ENCODE data around the gene RBM15B. TPM values are rescaled to one million over a fixed set of nuclear protein-coding genes. Genes with fewer than 3 reads are reported as not detected.
A peak's percentile ranks its signal among the peaks of the same experiment; 100 is the strongest.

Gene RBM15B
- total and polyA plus RNA-seq, 12 donors = 3.6 to 17.1 (median 13.4) TPM

- no peak for TF ChIP-seq CTCF (IDR thresholded peaks at IDR 0.05)
- H3K27me3 ChIP-seq = no peaks in the 10 kb centered on the region
- DNase-seq = no peak
- no peaks in the 10 kb centered on the region for H3K9me3 ChIP-seq
- H3K4me3 ChIP-seq = peak overlapping the region; percentile 36 to 76 (median 68)
- H3K27ac ChIP-seq = peak overlapping the region in 9 of 10 donors; percentile 80 to 97 (median 91)
- ATAC-seq = peak in 1 of 8 donors; percentile 1
- peaks cover 0 to 84% (median 40%) of the 10 kb centered on the region in 9 donors for H3K36me3 ChIP-seq
- WGBS, 2 donors = 92 to 95% methylated on average over 42 of the region's 42 CpGs
- peaks cover 26 to 91% (median 85%) of the 10 kb centered on the region in 9 donors for H3K4me1 ChIP-seq
- intact Hi-C loops (cut with DNase I) = loop anchor here in 8 of 10 donors (5.0 to 10.0 kb wide), 5 partner anchors 105 to 292 kb away; partner anchors contain the start of genes TEX264 (in 3 of the 8) and DCAF1 (in 2 of the 8)
Observed at GRCh38 chr3:51392355-51393133, 1.5 kb downstream of the RBM15B start.

- Histone ChIP-seq H3K9me3 (no peaks in the 10 kb centered on the region), H3K4me3 (no peak overlapping the region), H3K36me3 (peaks cover 0 to 84% (median 37%) of the 10 kb centered on the region in 9 donors), H3K27me3 (no peaks in the 10 kb centered on the region), H3K4me1 (peaks cover 26 to 86% (median 80%) of the 10 kb centered on the region in 9 donors), H3K27ac (no peak overlapping the region)
- no peak for TF ChIP-seq CTCF (IDR thresholded peaks at IDR 0.05)
- intact Hi-C loops (cut with DNase I) = loop anchor here in 8 of 10 donors (5.0 to 10.0 kb wide), 5 partner anchors 104 to 292 kb away; partner anchors contain the start of genes TEX264 (in 3 of the 8) and DCAF1 (in 2 of the 8)
- no peak for DNase-seq
- ATAC-seq = no peak
- WGBS, 2 donors = 94 to 97% methylated on average over 17 of the region's 17 CpGs
Observed at GRCh38 chr3:51393134-51393495, 2.0 kb downstream of the RBM15B start.

GRCh38 chr3:51393564-51393963 is 2.5 kb downstream of the RBM15B start:
- ATAC-seq (no peak), DNase-seq (no peak)
- Histone ChIP-seq H3K4me1 (peaks cover 26 to 89% (median 76%) of the 10 kb centered on the region in 9 donors), H3K4me3 (no peak overlapping the region), H3K9me3 (no peaks in the 10 kb centered on the region), H3K27ac (no peak overlapping the region), H3K27me3 (no peaks in the 10 kb centered on the region), H3K36me3 (peaks cover 0 to 84% (median 39%) of the 10 kb centered on the region in 9 donors)
- WGBS, 2 donors = 91 to 93% methylated on average over 14 of the region's 14 CpGs
- intact Hi-C loops (cut with DNase I) = loop anchor here in 8 of 10 donors (5.0 to 10.0 kb wide), 5 partner anchors 104 to 291 kb away; partner anchors contain the start of genes TEX264 (in 3 of the 8) and DCAF1 (in 2 of the 8)
- no peak for TF ChIP-seq CTCF (IDR thresholded peaks at IDR 0.05)

GRCh38 chr3:51394541-51394940 is 3.5 kb downstream of the RBM15B start:
- no peaks in the 10 kb centered on the region for H3K9me3 ChIP-seq
- peaks cover 0 to 84% (median 40%) of the 10 kb centered on the region in 9 donors for H3K36me3 ChIP-seq
- intact Hi-C loops (cut with DNase I) = loop anchor here in 8 of 10 donors (5.0 to 10.0 kb wide), 5 partner anchors 103 to 290 kb away; partner anchors contain the start of genes TEX264 (in 3 of the 8) and DCAF1 (in 2 of the 8)
- H3K4me1 ChIP-seq = peaks cover 26 to 86% (median 66%) of the 10 kb centered on the region in 9 donors
- WGBS, 2 donors = 82 to 84% methylated on average over 5 of the region's 5 CpGs
- no peak for ATAC-seq
- no peak for DNase-seq
- no peaks in the 10 kb centered on the region for H3K27me3 ChIP-seq
- no peak overlapping the region for H3K27ac ChIP-seq
- H3K4me3 ChIP-seq = no peak overlapping the region
- TF ChIP-seq CTCF (IDR thresholded peaks at IDR 0.05) = no peak
